Left forelimb (tissue), 1 donor: ENCODE data around the gene RHBDL3.
"Not testable (repeated sequence)": the region's sequence is repeated elsewhere in the genome, so short reads cannot be mapped to it uniquely, and the experiment has no call there.

Experiments
- DNase-seq: peaks from one replicate; pipeline ENCODE4 v3.0.0-alpha.2; 2018; ENCODE audit warnings: low spot score

RHBDL3 gene

GRCh38 chr17:32289471-32290070 lies 23.9 kb downstream of the RHBDL3 start:
- no peak for DNase-seq

- no peak for DNase-seq
These were observed 26.5 kb downstream of the RHBDL3 start for GRCh38 chr17:32292094-32292493.

GRCh38 chr17:32297424-32297823 lies 31.8 kb downstream of the RHBDL3 start:
- no peak for DNase-seq

- no peak for DNase-seq
These were observed 32.2 kb downstream of the RHBDL3 start for GRCh38 chr17:32297860-32298259.

- no peak for DNase-seq
These were observed 32.7 kb downstream of the RHBDL3 start for GRCh38 chr17:32298298-32298697.

GRCh38 chr17:32298721-32299579 lies 33.3 kb downstream of the RHBDL3 start:
- no peak for DNase-seq

GRCh38 chr17:32299580-32300164 lies 34.0 kb downstream of the RHBDL3 start:
- no peak for DNase-seq

GRCh38 chr17:32302037-32302436 lies 36.4 kb downstream of the RHBDL3 start:
- no peak for DNase-seq

GRCh38 chr17:32302860-32303649 lies 37.4 kb downstream of the RHBDL3 start:
- DNase-seq = no peak

GRCh38 chr17:32303781-32304288 lies 38.2 kb downstream of the RHBDL3 start:
- DNase-seq = no peak

GRCh38 chr17:32305049-32305448 lies 39.4 kb downstream of the RHBDL3 start:
- DNase-seq = no peak

GRCh38 chr17:32307658-32308057 lies 42.0 kb downstream of the RHBDL3 start:
- no peak for DNase-seq

- no peak for DNase-seq
These were observed 45.5 kb downstream of the RHBDL3 start for GRCh38 chr17:32311028-32311536.

- no peak for DNase-seq
These were observed 49.0 kb downstream of the RHBDL3 start for GRCh38 chr17:32314636-32315035.

- no peak for DNase-seq
These were observed 49.5 kb downstream of the RHBDL3 start for GRCh38 chr17:32315171-32315570.

GRCh38 chr17:32316653-32317052 lies 51.0 kb downstream of the RHBDL3 start:
- not testable (repeated sequence) for DNase-seq

- DNase-seq = no peak
These were observed 51.7 kb downstream of the RHBDL3 start for GRCh38 chr17:32317353-32317752.

- DNase-seq = no peak
These were observed 52.4 kb downstream of the RHBDL3 start for GRCh38 chr17:32318071-32318470.

- no peak for DNase-seq
These were observed 53.9 kb downstream of the RHBDL3 start for GRCh38 chr17:32319548-32319905.

GRCh38 chr17:32320080-32320479 lies 54.4 kb downstream of the RHBDL3 start:
- DNase-seq = not testable (repeated sequence)

GRCh38 chr17:32320847-32321246 lies 55.2 kb downstream of the RHBDL3 start:
- no peak for DNase-seq

- DNase-seq = no peak
These were observed 57.4 kb downstream of the RHBDL3 start for GRCh38 chr17:32323046-32323445.
